A673 (cell line): ENCODE measurements around the gene HEMK1. TPM values are rescaled to one million over a fixed set of nuclear protein-coding genes. Genes with fewer than 3 reads are reported as not detected.

Experiments used
- BruUV-seq: library from RNA; stranded (reverse); fragments of 400-500 nt; replicated peaks from 2 replicates; lab custom pipeline; 2021; lab: Mats Ljungman, UMichigan
- CTCF ChIA-PET: fragments of 300-600 bp; sonication (Branson Sonifier 250); formaldehyde crosslinking; loops from one replicate; lab custom pipeline; 2022; ENCODE audit warnings: antibody characterized with exemption; lab: Charles Lee
- POLR2A ChIA-PET: fragments of 300-600 bp; sonication (Branson Sonifier 250); formaldehyde crosslinking; loops from one replicate; lab custom pipeline; 2022; ENCODE audit warnings: antibody characterized with exemption; ENCODE audit not compliant: low non-redundant PET; lab: Charles Lee
- DNase-seq: peaks from one replicate; pipeline ENCODE4 v3.0.0-alpha.2; 2015; ENCODE audit warnings: low spot score
- H3K27ac ChIP-seq: fragments of 200-600 bp; sonication (generic); 2 replicates; pipeline ENCODE4 v1.5.1; 2016; ENCODE audit warnings: mixed run types, low read depth, mild to moderate bottlenecking, mixed read lengths, antibody characterized with exemption, low read length; ENCODE audit not compliant: poor library complexity, severe bottlenecking
- H3K27me3 ChIP-seq: fragments of 200-600 bp; sonication (generic); replicated peaks from 2 replicates; pipeline ENCODE4 v1.6.1; 2017; ENCODE audit warnings: mixed run types, low read depth, mild to moderate bottlenecking, mixed read lengths, antibody characterized with exemption, low read length; ENCODE audit not compliant: insufficient read depth, poor library complexity
- H3K36me3 ChIP-seq: fragments of 200-600 bp; sonication (generic); 2 replicates; pipeline ENCODE4 v1.6.1; 2016; ENCODE audit warnings: mixed run types, mild to moderate bottlenecking, mixed read lengths, antibody characterized with exemption, low read length; ENCODE audit not compliant: insufficient read depth, poor library complexity, severe bottlenecking
- H3K4me1 ChIP-seq: fragments of 200-600 bp; sonication (generic); 2 replicates; pipeline ENCODE4 v1.6.1; 2017; ENCODE audit warnings: mixed run types, mild to moderate bottlenecking, mixed read lengths, antibody characterized with exemption, low read length; ENCODE audit not compliant: insufficient read depth, poor library complexity, severe bottlenecking
- H3K4me3 ChIP-seq: fragments of 200-600 bp; sonication (generic); 2 replicates; pipeline ENCODE4 v1.5.1; 2016; ENCODE audit warnings: low read depth, mixed run types, mild to moderate bottlenecking, mixed read lengths, low read length; ENCODE audit not compliant: poor library complexity, severe bottlenecking
- H3K9me3 ChIP-seq: fragments of 200-600 bp; sonication (generic); 2 replicates; pipeline ENCODE4 v1.6.1; 2016; ENCODE audit warnings: mixed run types, low read depth, mild to moderate bottlenecking, mixed read lengths, antibody characterized with exemption, low read length; ENCODE audit not compliant: poor library complexity, severe bottlenecking
- EZH2 ChIP-seq: fragments of 200-600 bp; sonication (generic); IDR thresholded peaks from 2 replicates; pipeline ENCODE4 v1.6.1; 2017; ENCODE audit warnings: borderline replicate concordance, low read depth, mild to moderate bottlenecking, mixed read lengths, antibody characterized with exemption, low read length; ENCODE audit not compliant: poor library complexity, severe bottlenecking
- intact Hi-C: fragments of 100-400 bp; cut with micrococcal nuclease; formaldehyde crosslinking; loops from one replicate; pipeline ENCODE4 v1.10.0; 2022; ENCODE audit not compliant: unreplicated experiment
- total RNA-seq: library from RNA; stranded (reverse); gene quantifications from 2 replicates; pipeline ENCODE4 v1.2.3, GENCODE V29; 2021
- TF ChIP-seq, protein P1 (sequence below): fragments of 300-800, 200-600 bp; sonication (generic); conservative IDR thresholded peaks from 2 replicates; pipeline ENCODE4 v1.5.1; 2017; ENCODE audit warnings: low read depth, mild to moderate bottlenecking, antibody characterized with exemption, low read length, moderate library complexity, mixed read lengths

Gene HEMK1
- total RNA-seq, 1 experiment from 2014 or later: 5.7 TPM

DNA sequence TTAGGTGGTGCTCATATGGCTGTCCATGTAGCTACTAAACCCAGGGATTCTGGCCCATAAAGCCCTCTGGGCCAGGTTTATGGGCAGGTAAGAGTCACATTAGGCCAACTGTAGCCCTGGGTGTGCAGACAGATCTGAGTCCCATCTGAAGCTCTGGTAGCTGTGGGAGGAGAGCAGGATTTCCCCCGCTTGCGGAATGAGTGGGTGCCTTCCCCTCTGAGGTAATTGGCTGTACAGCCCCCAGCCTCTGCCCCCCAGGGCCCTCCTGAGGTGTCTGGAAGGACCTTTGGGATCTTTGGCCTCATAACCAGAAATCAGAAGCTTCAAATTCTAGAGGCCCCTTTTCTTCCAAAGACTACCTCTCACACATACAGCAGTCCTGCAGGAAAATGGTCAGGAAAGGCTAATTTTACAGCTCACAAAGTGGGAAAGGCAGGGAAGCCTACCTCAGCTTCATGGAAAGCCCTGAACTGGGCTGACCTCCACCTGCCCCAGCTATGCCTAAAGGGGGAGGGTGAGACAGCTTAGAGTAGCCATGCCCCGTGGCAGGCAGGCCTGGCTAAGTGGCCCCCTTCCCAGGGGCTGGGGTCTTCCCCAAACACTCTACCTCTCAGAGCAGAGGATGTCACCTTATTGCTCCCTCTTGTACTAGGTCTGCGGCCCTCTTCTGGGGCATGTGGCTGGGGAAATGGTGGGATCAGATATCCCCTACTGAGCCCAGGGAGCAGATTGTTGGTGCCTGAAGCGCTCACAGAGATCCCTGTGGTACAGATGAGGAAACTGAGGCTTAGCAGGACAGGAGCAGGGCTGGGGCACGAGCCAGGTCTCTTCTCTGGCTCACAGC lies 16.8 kb downstream of the HEMK1 start:
- no peaks in the 10 kb centered on the region for H3K27me3 ChIP-seq
- no TSS peak for BruUV-seq
- H3K9me3 ChIP-seq: no peaks in the 10 kb centered on the region
- POLR2A ChIA-PET: interaction anchor here (0.6 kb wide), 1 partner anchor 241 kb away, joined by 11 read pairs; no protein-coding TSS in a partner anchor
- H3K36me3 ChIP-seq: no peaks in the 10 kb centered on the region
- intact Hi-C loops: no loop called here
- CTCF ChIA-PET: no interaction called here
- DNase-seq: no peak
- H3K27ac ChIP-seq: no peak overlapping the region
- TF ChIP-seq EZH2: no peak
- TF ChIP-seq, protein P1, sequence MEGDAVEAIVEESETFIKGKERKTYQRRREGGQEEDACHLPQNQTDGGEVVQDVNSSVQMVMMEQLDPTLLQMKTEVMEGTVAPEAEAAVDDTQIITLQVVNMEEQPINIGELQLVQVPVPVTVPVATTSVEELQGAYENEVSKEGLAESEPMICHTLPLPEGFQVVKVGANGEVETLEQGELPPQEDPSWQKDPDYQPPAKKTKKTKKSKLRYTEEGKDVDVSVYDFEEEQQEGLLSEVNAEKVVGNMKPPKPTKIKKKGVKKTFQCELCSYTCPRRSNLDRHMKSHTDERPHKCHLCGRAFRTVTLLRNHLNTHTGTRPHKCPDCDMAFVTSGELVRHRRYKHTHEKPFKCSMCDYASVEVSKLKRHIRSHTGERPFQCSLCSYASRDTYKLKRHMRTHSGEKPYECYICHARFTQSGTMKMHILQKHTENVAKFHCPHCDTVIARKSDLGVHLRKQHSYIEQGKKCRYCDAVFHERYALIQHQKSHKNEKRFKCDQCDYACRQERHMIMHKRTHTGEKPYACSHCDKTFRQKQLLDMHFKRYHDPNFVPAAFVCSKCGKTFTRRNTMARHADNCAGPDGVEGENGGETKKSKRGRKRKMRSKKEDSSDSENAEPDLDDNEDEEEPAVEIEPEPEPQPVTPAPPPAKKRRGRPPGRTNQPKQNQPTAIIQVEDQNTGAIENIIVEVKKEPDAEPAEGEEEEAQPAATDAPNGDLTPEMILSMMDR: no peak
- H3K4me1 ChIP-seq: no peaks in the 10 kb centered on the region
- no peak overlapping the region for H3K4me3 ChIP-seq

DNA sequence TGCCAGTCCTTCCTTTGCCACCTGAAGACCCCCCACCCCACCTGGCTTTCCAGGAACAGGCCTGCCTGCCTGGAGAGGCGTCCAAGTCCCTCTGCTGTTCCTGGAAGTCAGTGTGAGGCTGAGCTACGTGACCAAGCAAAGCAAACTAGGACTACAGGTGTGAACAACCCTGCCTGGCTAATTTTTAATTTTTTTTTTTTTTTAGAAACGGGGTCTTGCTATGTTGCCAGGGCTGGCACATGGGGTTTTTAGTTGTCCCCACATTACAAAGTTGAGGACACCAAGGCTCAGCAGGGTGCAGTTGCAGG lies 17.4 kb downstream of the HEMK1 start:
- POLR2A ChIA-PET: no interaction called here
- H3K4me1 ChIP-seq: no peaks in the 10 kb centered on the region
- no peak overlapping the region for H3K27ac ChIP-seq
- no peaks in the 10 kb centered on the region for H3K36me3 ChIP-seq
- H3K4me3 ChIP-seq: no peak overlapping the region
- intact Hi-C loops: no loop called here
- H3K9me3 ChIP-seq: no peaks in the 10 kb centered on the region
- H3K27me3 ChIP-seq: no peaks in the 10 kb centered on the region
- BruUV-seq: no TSS peak
- CTCF ChIA-PET: no interaction called here
- no peak for DNase-seq
- TF ChIP-seq, protein P1: no peak
- no peak for TF ChIP-seq EZH2

DNA sequence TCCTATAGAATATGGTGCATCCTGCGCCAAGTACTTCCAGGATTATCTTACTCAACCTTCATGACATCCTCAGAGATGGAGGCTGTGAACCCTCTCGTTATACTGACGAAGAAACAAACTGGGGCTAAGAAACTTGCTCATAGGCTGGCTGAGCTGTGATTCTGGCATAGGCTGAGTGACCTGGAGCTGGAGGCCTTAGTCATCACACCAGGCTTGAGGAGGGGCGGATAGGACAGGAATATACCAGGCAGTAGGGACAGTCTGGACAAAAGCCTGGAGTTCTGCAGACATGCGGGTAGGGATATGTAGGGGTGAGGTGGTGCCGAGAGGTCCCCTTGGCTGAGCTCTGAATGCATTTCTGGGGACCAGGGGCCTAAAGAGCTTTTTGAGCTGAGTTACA lies 18.1 kb downstream of the HEMK1 start:
- TF ChIP-seq, protein P1: no peak
- no peak for TF ChIP-seq EZH2
- CTCF ChIA-PET: no interaction called here
- Histone ChIP-seq H3K4me1 (no peaks in the 10 kb centered on the region), H3K27me3 (no peaks in the 10 kb centered on the region), H3K27ac (no peak overlapping the region), H3K36me3 (no peaks in the 10 kb centered on the region), H3K9me3 (no peaks in the 10 kb centered on the region), H3K4me3 (no peak overlapping the region)
- POLR2A ChIA-PET: no interaction called here
- no TSS peak for BruUV-seq
- intact Hi-C loops: no loop called here
- no peak for DNase-seq
